T-helper 17 cell (primary cell): ENCODE data around the gene ZNF850. TPM values are rescaled to one million over a fixed set of nuclear protein-coding genes. Genes with fewer than 3 reads are reported as not detected.

Experiments
- ATAC-seq: fragments of 150-1000 bp; cut with Tn5 transposase; 2 replicates; pipeline ENCODE4 v1.10.0; 2021; ENCODE audit warnings: mild to moderate bottlenecking, moderate library complexity
- DNase-seq, 3 donors: peaks; one replicate each; pipeline versions ENCODE4 v3.0.0 to v3.0.0-alpha.2; 2020 to 2021
- H3K9me3 ChIP-seq: one replicate; pipeline ENCODE4 v1.7.0; 2013; ENCODE audit warnings: low read length, mild to moderate bottlenecking; ENCODE audit not compliant: control insufficient read depth, poor library complexity, severe bottlenecking
- H3K27ac Mint-ChIP-seq: one replicate; pipeline ENCODE4 v1.8.0; 2022; ENCODE audit warnings: mild to moderate bottlenecking, moderate library complexity, mixed read lengths
- H3K27me3 Mint-ChIP-seq: one replicate; pipeline ENCODE4 v1.8.0; 2022; ENCODE audit warnings: mixed read lengths
- H3K36me3 Mint-ChIP-seq: one replicate; pipeline ENCODE4 v1.8.0; 2022; ENCODE audit warnings: low read depth, mixed read lengths
- H3K4me1 Mint-ChIP-seq: one replicate; pipeline ENCODE4 v1.8.0; 2022; ENCODE audit warnings: mild to moderate bottlenecking, mixed read lengths
- H3K4me3 Mint-ChIP-seq: one replicate; pipeline ENCODE4 v1.8.0; 2022; ENCODE audit warnings: mild to moderate bottlenecking, moderate library complexity, mixed read lengths
- total RNA-seq, 4 donors: library from RNA in 2 of 4; stranded (reverse) in 2 of 4; gene quantifications; one replicate each; pipeline ENCODE4 v1.2.3 and lab custom pipeline; 2022 to 2026

Gene ZNF850
- total RNA-seq, 2 donors from 2014 or later = 2.0 to 2.4 TPM

GRCh38 chr19:36679455-36679854 is 93.2 kb downstream of the ZNF850 start:
- Mint-ChIP-seq H3K4me1 (no peaks in the 10 kb centered on the region), H3K27ac (no peak overlapping the region), H3K4me3 (no peak overlapping the region), H3K36me3 (peaks cover 3% of the 10 kb centered on the region), H3K27me3 (no peaks in the 10 kb centered on the region)
- DNase-seq = no peak
- no peak for ATAC-seq
- H3K9me3 ChIP-seq = peaks cover 3% of the 10 kb centered on the region

DNA sequence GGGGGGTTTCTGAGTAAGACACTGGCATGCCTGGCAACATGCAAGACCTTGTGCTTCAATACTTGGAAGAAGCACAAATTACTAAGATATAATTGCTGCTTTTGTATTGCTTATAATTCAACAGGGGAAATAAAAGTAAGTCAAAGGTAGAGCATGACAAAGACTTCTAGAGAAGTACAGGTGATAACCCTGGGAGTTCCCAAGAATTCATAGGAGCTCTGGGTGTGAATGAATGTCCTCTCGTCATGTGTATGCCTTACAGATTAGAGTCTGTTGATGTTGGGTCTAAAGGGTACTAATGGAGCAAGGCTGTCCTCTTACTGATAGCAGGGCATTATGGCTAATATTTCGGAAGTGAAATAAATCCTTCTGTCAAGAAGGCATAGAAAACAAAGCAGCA is 98.4 kb downstream of the ZNF850 start:
- Mint-ChIP-seq H3K4me1 (no peaks in the 10 kb centered on the region), H3K36me3 (peaks cover 3% of the 10 kb centered on the region), H3K27ac (no peak overlapping the region), H3K4me3 (no peak overlapping the region), H3K27me3 (no peaks in the 10 kb centered on the region)
- no peak for DNase-seq
- ATAC-seq = no peak
- peaks cover 9% of the 10 kb centered on the region for H3K9me3 ChIP-seq

GRCh38 chr19:36672368-36672767 is 100.2 kb downstream of the ZNF850 start:
- peaks cover 7% of the 10 kb centered on the region for H3K9me3 ChIP-seq
- Mint-ChIP-seq H3K4me3 (no peak overlapping the region), H3K27ac (no peak overlapping the region)

GRCh38 chr19:36668646-36669045 is 104.0 kb downstream of the ZNF850 start:
- peaks cover 7% of the 10 kb centered on the region for H3K9me3 ChIP-seq
- no peak for ATAC-seq
- Mint-ChIP-seq H3K4me3 (peak overlapping the region; percentile 1), H3K27me3 (no peaks in the 10 kb centered on the region), H3K36me3 (peaks cover 11% of the 10 kb centered on the region), H3K27ac (no peak overlapping the region), H3K4me1 (peaks cover 11% of the 10 kb centered on the region)
- no peak for DNase-seq

More at GRCh38 chr19:36672368-36672767, 100.2 kb downstream of the ZNF850 start:
- Mint-ChIP-seq H3K4me1 (no peaks in the 10 kb centered on the region), H3K27me3 (no peaks in the 10 kb centered on the region), H3K36me3 (no peaks in the 10 kb centered on the region)
- DNase-seq (no peak), ATAC-seq (no peak)

GRCh38 chr19:36665832-36666231 is 106.8 kb downstream of the ZNF850 start:
- Mint-ChIP-seq H3K27me3 (no peaks in the 10 kb centered on the region), H3K27ac (peak overlapping the region; percentile 98), H3K4me3 (peak overlapping the region; percentile 96), H3K36me3 (peaks cover 13% of the 10 kb centered on the region), H3K4me1 (peaks cover 11% of the 10 kb centered on the region)
- no peak for ATAC-seq
- DNase-seq = no peak
- H3K9me3 ChIP-seq = peaks cover 7% of the 10 kb centered on the region

Other genes starting within 250 kb of the ZNF850 start
- gene ZNF260, start 244.5 kb downstream of the ZNF850 start, total RNA-seq = 1 to 10 TPM; 4.6 to 5.4 TPM
- gene ZNF529, start 199.5 kb downstream of the ZNF850 start, total RNA-seq = 10 to 100 TPM; 25.9 to 30.6 TPM
- gene ZNF382, start 167.5 kb downstream of the ZNF850 start, total RNA-seq = 1 to 10 TPM; 6.4 to 7.0 TPM
- 10 to 100 TPM in 1 of 2 donors, 1 to 10 TPM in 1; 9.0 to 11.1 TPM for gene ZNF461, start 106.0 kb downstream of the ZNF850 start, total RNA-seq
- 1 to 10 TPM; 6.1 to 7.4 TPM for gene ZNF567, start 85.2 kb downstream of the ZNF850 start, total RNA-seq
- 1 to 10 TPM; 2.6 to 4.5 TPM for gene ZNF790, start 65.6 kb upstream of the ZNF850 start, total RNA-seq
- gene ZNF345, start 78.1 kb upstream of the ZNF850 start, total RNA-seq = 1 to 10 TPM; 8.2 to 8.4 TPM
- 1 to 10 TPM; 3.9 TPM for gene ZNF829, start 143.5 kb upstream of the ZNF850 start, total RNA-seq
- gene ZNF568, start 143.5 kb upstream of the ZNF850 start, total RNA-seq = 1 to 10 TPM; 6.3 to 7.3 TPM